OCI-M1 (cell line): ENCODE measurements around the gene KLF7.

Source experiments
- DNase-seq: peaks from one replicate; lab custom pipeline; 2025; lab: John Stamatoyannopoulos, UW

The KLF7 gene

DNA sequence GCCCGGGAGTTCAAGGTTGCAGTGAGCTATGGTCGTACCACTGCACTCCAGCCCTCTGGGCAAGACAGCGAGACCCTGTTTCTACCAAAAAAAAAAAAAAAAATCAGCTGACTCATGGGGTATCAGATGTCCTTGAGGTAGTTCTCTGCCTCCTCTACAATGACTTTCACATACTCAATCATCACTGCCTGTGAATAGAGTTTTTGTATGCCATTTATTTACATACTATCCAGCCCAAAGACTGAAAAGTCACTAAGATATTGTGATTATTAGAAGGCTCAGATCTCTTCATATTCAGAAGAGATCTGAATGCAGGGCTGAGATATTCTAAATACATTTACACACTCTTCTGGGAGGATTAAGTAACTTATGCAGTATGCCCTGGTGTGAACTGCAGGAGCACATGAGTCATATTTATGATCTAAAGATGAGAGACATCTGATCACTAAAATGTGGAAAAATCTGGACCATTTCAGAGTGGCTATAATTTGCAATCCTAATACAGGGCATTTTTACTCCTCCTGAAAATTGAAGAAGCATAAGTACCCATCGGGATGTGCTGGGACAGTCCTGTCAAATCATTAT lies 38.9 kb downstream of the KLF7 start:
- no peak for DNase-seq

DNA sequence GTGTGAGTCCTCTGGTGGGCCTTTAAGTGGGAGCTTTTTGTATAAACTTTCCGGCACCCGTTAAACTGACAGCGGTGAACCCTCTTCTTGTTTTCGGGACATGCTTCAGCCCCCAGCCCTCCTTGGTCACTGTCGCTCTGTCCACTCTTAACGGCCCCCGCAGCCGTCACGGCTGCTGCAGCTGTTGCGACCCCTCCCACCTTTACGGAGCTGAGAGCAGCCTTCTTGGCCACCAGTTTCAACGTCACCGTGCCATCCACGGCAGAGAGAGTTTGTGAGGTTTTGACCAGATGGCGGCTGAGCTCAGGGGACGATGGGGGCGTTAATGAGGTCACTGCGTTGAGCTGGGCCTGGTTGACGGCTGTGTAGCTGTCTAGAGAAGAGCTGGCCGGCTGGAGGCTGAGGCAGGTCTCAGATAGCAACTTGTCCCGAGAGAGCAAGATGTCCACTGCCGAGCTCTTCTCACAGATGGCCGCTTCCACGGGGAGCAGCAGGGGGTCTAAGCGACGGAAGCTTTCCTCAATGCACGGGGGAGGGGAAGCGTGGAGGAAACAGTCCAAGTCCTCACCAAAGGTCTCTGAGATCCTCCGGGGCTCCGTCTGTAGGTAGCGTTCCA lies 41.9 kb downstream of the KLF7 start:
- DNase-seq, result no peak

DNA sequence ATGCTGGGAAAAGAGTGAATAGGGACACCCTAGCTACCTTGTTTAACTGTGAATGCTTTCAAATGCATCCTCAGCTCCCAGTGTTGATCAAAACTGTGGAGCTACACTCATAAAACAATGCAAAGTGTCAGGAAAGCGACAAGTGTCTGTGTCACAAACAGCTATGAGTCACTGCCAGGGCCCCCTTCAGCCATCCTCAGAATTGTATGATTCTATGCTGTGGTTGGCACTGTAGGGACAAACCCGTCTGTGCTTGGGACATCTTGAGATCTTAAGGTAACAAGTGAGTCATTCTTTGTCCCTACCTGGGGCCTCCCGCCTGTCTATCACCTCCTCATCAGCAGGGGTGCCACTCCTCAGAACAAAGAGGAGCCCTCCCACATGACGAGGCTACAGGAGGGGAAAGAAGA lies 42.4 kb downstream of the KLF7 start:
- no peak for DNase-seq

DNA sequence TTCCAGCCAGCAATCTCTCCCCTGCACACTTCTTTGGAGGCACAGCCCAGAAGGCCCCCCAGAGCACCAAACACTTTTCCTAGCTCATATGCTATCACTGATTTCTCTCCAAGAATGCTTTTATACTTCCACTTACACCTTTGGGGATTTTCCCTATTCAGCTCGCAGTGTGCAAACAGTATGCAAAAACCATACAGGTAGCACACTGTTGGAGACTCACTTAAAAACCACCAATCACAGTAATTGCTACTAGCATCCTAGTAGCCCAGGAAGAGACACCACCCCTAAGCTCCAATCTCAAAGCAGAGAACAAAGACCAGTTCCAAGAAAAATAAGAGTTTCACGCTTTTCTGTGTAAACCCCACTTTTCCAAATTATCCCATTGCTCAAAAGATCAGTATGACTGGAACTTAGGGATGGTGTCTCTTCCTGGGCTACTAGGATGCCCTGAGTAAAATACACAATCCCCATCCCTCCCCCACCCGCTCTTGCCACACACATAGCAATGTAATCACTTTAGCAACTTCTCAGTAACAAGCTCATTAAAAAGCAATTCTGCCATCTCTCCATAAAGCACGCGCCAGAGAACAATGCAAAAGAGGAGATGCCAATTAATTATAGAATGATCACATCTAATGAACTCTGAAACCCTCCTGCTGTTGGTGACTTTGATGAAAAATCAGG lies 43.0 kb downstream of the KLF7 start:
- DNase-seq, result no peak

DNA sequence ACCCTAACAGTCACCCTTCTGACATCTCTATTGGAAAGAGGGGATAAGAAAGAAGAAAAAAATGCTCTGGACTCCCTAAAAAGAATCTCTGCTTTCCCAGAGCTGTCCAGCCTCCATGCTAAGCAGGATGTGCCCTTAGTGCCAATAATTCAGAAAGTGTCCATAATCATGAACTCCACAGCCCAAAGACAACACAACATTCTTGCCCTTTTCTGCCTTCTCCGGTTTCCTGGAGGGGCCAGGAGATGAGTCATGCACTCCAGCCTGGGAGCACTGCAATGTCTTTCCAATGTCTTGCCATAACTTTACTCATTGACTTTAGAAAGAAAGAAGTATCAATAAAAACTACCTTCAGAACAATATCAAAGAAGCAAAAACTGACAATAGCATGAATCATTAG lies 44.0 kb downstream of the KLF7 start:
- no peak for DNase-seq

DNA sequence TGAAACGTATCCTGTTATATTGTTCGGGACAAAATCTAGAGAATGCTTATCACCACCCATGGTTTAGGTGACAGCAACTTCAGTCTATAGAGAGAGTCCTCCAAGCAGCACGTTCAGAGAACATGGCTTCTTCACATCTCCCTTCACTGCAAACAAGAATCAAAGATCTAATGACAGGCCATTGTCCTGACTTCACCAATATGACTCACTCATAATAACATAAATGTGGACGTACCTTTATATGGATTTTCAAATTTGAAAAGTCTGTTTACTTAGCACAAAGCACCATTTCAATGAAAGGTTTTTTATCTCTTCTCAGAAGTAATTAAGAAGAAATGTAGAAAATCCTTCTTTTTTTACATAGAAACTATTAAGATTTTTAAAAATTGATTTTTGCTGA lies 46.7 kb downstream of the KLF7 start:
- no peak for DNase-seq

DNA sequence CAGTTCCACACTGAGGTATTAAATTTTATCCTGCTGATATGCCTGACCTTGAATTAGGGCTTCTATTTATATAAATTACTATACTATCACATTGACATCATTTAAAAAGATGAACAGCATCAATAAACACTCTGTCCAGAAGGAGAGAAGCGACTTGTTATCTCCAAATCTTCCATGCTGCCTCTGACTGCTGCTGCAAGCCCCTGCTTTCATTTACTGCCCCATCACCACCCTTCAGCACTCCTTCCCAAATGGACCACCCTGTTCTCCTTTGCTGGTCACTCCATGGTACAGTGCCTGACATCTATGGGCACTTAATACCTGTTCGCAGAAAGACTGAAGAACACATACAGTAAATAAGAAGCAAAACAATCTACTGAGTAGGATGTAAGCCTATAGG lies 48.1 kb downstream of the KLF7 start:
- DNase-seq, result no peak

DNA sequence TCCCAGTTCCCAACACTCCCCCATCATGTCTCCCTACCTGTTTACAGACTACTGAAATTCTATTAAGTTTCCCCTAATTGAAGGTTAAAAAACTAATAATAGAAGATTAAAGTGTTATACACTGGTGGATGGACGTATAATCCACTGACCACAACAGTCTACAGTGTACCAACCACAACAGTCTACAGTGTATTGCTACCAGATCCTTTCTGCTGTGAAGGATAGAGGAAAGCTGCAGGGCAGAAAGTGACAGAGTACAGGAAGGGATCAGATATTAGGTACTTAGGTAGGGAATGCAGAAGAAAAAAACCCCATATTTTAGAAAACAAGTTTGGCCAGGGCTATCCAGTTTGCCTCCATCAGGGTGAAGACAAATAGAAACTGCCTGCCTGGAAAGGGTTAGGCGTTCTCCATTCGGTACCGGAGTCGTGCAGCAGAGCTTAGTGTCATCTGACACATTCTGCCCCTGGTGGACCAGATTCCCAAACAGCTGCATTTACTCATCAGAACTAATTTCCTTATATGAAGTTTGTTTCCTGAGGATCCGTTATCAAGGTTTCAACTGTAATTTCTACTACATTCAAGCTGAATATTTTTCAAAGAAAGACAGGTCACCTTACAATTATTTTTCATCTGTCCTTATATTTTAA lies 49.9 kb downstream of the KLF7 start:
- DNase-seq, result no peak

DNA sequence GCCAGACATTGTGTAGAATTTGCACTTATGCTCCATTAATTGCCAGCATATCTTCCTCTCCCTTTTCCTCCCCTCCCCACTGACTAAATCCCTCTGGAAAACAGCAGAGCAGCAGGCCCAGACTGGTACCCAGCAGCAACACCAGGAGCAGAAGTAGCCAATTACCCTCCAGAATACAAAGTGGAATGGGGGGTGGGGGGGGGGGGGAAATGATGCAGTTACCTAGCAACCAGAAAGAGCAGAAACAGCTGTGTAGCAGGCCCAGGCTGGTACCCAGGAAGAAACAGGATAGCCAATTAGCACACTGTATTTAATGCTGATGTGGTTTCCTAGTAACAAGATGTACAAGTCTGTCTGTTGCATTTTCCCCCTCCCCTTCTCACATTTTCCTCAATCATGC lies 52.3 kb downstream of the KLF7 start:
- no peak for DNase-seq

DNA sequence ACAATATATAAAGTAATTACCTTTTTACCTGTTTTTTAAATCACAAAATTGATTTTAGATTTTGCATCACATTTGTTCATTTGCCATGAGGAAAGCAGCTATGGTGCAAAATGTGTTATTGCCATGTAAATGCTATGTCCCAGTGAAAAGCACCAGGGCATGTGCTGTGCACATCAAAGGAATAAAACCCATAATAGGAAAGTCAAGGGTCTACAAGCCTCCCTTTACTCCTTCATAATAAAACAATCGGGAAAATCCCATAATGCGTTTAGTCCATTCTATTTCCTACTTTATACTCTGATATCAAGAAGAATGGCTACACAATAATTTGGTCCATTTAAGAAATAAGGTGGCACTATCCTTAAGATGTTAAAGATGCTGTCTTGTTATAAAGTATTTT lies 53.0 kb downstream of the KLF7 start:
- DNase-seq, result no peak

DNA sequence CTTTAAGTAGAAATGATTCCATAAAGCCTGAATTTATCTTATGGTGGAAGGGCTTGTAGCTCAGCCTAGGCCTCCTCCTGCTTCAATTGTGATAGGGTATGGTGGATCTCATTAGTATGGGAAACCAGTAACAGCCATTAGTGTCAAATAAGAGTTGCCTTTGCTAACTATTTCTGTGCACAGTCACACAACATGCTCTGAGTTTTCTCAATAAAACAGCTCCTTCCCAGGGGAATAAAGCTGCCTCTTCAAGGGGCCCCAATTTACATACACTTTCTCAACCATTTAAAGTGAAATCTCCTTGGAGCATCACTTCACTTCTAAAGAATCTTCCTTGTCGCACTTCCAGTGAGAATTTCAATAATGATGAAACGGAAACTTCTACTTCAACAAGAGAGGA lies 53.4 kb downstream of the KLF7 start:
- no peak for DNase-seq

DNA sequence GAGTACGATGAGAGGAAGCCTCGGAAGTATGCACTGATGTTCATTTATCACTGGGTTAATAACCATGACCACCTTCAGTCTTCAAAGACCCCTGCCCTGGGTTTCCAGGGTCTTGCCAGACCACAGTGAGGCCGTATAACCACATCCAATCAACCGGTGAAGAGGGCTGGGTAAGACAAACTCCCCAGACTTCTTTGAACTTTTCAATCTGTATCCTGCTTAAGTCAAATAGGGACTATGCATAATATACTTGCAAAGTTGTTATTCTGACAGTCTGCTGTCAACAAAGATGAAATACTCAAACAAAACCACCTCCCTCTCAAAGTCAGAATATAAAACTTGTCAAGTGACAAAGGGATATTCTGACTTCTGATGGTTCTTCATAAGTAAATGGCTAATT lies 54.0 kb downstream of the KLF7 start:
- no peak for DNase-seq

DNA sequence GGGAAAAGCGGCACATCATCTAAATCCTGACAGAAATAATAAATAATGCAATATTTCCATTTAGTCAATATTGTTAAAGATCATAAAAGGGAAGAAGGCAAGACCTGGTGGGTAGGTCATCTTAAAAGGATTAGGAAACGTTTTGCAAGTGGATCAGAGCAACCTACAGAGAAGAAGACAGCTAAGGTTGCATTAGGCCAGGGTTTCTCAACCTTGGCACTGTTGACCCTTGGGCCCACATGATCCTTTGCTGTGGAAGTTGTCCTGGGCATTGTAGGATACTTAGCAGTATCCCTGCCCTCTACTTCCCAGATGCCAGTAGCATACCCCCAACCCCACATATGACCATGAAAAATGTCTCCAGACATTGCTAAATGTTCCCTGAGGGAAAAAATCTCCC lies 55.0 kb downstream of the KLF7 start:
- no peak for DNase-seq

DNA sequence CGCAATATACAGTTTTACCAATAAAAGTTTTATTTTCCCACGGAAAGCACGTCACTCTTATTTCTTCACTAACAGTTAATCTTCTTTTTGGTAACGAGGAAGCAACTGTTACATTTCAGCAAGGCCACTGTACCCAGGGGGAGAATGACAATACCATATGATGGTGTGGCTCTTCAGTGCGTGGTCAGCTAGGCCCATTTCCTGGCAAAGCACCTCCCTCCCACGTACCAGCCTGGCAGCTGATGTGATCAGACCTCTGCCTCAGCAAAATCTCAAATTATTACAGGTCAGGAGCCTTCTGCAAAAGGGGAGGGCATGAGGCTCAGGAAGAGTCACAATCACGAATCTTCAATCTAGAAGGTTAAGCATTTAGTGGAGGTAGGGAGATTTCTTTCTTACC lies 55.4 kb downstream of the KLF7 start:
- no peak for DNase-seq

DNA sequence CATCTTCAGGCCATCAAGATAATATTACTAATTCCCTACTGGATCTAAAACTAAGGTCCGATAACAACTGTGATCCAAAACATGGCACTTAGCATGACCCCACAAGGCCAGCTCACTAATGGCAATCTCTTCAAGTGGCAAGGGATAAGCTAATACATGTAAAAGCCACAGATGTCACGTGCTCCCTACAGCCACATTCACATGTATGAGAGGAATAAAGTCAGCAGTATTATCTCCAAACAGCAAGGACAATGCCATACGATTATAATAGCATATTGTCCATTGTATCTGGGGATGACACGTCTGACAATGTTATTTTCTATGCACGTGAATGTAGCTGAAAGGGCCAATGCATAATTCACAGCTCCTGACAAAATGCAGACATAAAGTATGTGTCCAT lies 56.0 kb downstream of the KLF7 start:
- no peak for DNase-seq

DNA sequence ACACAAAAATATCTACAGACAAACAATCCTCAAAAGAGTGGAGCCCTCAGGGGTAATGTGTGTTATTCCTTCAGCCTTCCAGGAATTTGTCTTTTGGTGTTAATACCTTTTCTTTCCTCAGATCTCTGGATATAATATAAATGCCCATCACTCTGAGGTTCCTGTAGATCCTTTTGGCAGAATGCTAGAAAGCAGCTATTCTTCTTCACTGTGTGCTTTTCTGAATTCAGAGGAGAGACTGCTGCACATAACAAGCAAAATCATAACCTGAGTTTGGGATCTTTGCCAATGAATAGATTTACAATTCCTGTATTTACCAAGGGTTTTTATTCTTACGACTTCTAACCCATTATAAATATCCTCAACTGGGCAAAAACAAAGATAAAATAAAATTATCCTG lies 57.3 kb downstream of the KLF7 start:
- DNase-seq, result no peak

DNA sequence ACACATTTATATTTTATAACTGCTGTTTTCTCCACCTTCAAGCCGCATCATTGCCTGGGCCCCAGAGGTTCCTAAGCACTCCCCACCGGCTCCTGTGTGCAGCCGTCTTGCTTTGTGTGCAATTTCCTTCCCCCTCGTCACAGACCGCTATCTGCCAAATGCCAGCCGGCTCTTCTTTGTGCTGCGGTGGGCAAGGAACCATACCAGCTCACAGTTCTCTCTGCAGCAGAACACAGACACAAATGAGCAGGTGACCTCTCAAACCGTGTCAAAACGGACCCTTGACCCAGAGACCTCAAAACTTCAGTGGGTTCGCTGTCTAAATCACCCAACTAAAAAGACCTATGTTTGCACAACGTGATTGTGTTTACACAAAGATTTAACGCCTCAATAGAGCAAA lies 58.2 kb downstream of the KLF7 start:
- no peak for DNase-seq

DNA sequence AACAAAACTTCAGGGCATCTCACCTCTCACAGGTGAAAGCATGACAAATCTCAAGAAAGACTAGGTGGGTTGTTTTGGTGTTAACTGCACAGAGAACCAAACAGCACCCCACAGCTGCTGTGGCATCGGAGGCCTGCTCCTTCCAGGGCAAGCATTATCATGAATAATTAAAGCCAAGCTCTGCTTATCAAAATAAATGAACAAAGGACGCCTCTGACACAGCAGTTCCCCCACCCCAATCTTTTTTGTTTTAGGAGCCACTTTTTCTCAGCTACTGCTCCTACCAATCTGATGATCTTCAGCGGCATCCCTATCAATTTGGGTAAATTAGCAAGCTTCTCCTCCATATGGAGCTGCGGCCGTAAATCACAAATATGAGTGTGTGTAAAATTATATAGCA lies 58.6 kb downstream of the KLF7 start:
- no peak for DNase-seq

DNA sequence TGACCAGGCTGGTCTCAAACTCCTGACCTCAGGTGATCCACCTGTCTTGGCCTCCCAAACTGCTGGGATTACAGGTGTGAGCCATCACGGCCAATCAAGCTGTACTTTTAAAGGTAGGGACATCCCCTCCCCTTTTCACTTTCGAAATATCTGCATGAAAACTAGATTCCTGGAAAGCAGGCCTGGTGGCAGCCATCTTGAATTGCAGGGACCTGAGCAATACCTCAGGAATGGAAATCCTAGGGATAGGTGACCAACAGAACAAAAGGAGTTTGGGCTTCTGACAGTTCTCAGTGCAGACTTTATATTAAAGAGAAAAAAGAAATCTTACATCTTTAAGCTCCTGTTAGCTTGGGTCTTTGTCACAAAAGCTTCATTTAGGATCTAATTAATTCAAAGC lies 62.6 kb downstream of the KLF7 start:
- no peak for DNase-seq

DNA sequence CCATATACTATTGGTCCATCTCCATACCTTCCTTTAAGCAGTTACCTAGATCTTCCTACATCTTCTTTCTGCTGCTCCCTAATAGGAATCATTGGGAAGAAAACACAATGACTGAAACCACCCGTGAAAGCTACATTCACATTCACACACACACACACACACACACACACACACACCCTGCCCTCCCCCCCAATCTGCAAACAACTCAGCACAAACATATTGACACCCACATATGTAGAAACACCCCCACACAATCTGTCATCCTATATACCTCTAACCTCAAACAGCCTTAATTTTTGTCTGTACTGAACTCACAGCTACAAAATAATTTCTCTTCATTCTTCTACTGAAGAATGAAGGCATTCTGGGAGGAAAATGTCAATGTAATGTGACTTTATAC lies 63.8 kb downstream of the KLF7 start:
- DNase-seq, result no peak

DNA sequence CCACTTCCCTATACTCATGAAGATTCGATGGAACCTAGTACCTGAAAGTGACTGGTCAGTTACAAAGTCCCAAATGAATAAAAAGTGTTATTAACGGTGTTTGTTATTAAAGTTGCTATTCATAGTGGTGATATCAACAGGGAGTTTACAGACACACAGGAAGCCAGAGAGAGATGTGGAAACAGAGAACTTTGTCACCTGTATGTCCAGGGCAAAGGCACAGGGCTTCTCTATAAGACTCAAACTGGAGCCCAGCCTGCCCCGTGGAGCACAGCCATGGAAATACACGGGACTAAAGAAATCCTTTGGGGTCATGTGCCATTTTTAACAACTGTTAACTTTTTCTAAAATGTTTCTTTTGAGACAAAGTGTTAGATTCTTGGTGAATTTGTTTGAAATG lies 68.5 kb downstream of the KLF7 start:
- no peak for DNase-seq

DNA sequence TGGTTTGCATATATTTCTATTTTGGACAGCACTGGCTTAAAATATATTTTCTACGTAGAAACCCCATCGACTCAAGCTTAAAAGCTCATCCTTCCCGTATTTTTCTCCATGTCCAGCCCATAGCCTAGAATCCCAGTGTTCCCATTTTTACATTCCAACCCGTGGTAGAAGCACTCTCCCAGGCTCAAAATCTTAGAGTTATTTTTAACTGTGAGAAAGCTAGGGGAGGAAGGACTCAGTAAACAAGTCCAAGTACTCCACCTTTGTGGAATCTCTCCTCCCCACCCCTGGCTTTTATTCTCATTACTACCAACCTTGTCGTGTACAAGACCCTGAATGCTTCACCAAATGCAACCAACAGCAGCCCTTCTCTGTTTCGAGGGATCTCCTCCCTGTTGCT lies 69.8 kb downstream of the KLF7 start:
- DNase-seq, result no peak

DNA sequence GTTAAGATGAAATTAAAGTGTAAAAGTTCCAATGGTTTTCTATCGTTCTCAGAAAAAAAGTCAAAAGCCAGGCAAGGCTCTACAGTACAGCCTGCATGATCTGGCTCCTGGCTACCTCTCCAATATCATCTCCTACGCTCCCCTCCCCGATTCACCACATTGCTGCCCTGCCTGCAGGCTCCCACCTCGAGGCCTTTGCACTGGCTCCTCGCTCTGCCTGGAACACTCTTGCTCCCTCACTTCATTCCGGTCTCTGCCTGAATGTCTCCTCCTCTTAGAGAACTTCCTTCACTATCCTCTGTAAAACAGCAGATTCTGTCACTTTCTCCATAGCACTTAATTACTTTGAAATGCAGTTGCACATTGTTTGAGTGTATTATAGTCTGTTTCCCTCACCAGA lies 72.5 kb downstream of the KLF7 start:
- DNase-seq, result no peak

DNA sequence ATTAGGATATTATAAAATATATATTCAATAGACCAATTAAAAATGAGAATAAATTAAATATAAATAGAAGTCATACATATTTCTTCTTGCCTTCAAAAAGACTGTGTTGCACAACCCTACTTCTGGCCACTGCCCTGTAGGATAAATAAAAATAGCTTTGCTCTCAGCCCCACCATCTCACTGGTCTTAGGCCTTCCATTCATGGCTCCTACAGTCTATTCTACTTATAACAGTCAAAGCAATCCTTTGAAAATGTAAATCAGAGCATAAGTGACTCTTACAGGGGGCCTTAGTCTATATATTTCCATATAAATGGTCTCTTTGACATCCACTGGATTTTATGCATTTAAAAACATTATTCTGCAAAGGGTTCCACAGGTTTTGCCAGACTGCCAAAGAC lies 72.9 kb downstream of the KLF7 start:
- DNase-seq, result no peak
